T-cell (primary cell): ENCODE data around the gene TAP2. TPM values are rescaled to one million over a fixed set of nuclear protein-coding genes. Genes with fewer than 3 reads are reported as not detected.

Experiments
- ATAC-seq, 4 experiments: fragments of 200-7000 bp in 3 of 4; fragments of 150-1000 bp in 1 of 4; cut with Tn5 transposase; replicated peaks in 1 of 4; 1 replicate in 3 of 4; 2 replicates in 1 of 4; pipeline ENCODE4 v1.10.0; 2021; ENCODE audit warnings: moderate library complexity in 3 of 4, mild to moderate bottlenecking in 2 of 4, moderate number of reproducible peaks in 1 of 4
- CTCF ChIA-PET, 2 donors: fragments of 300-600 bp; sonication (Branson Sonifier 250); formaldehyde crosslinking; loops; one replicate each; lab custom pipeline; 2022; ENCODE audit warnings: antibody characterized with exemption in 2 of 2; lab: Charles Lee
- POLR2A ChIA-PET, 2 donors: fragments of 300-600 bp; sonication (Branson Sonifier 250); formaldehyde crosslinking; loops; one replicate each; lab custom pipeline; 2022; ENCODE audit warnings: antibody characterized with exemption in 2 of 2; lab: Charles Lee
- DNase-seq, 35 experiments: peaks; one replicate each; pipeline versions ENCODE4 v3.0.0 to v3.0.0-alpha.2; 2013 to 2023
- H3K27ac ChIP-seq: one replicate; pipeline ENCODE4 v1.5.1; 2013; ENCODE audit warnings: low read length
- H3K27me3 ChIP-seq, 2 experiments: replicated peaks in 1 of 2; 1 replicate in 1 of 2; 2 replicates in 1 of 2; pipeline versions ENCODE4 v1.6.1 to v1.7.0; 2013; ENCODE audit warnings: low read length in 1 of 2, mixed read lengths in 1 of 2; ENCODE audit not compliant: control insufficient read depth in 2 of 2, insufficient read depth in 2 of 2; ENCODE audit errors: extremely low read depth in 1 of 2
- H3K36me3 ChIP-seq, 2 donors: 1 replicate in 1 of 2; 2 replicates in 1 of 2; pipeline versions ENCODE4 v1.6.1 to v1.7.0; 2013; ENCODE audit warnings: low read length in 1 of 2; ENCODE audit not compliant: control insufficient read depth in 2 of 2, insufficient read depth in 1 of 2; ENCODE audit errors: extremely low read depth in 1 of 2
- H3K4me1 ChIP-seq, 2 experiments: 1 replicate in 1 of 2; 2 replicates in 1 of 2; pipeline versions ENCODE4 v1.6.1 to v1.7.0; 2013; ENCODE audit warnings: low read length in 2 of 2, mixed read lengths in 1 of 2; ENCODE audit not compliant: insufficient read depth in 2 of 2, control insufficient read depth in 1 of 2; ENCODE audit errors: extremely low read depth in 1 of 2
- H3K4me3 ChIP-seq, 2 donors: 1 replicate in 1 of 2; 2 replicates in 1 of 2; pipeline versions ENCODE4 v1.5.1 to v1.7.0; 2013; ENCODE audit warnings: mild to moderate bottlenecking in 2 of 2, low read length in 1 of 2, moderate library complexity in 1 of 2; ENCODE audit not compliant: control insufficient read depth in 1 of 2; ENCODE audit errors: extremely low read depth in 1 of 2
- H3K9me3 ChIP-seq: 2 replicates; pipeline ENCODE4 v1.7.0; 2013
- H3K27ac Mint-ChIP-seq, 2 donors: one replicate each; pipeline ENCODE4 v1.8.0; 2020 to 2021; ENCODE audit warnings: mild to moderate bottlenecking in 2 of 2, mixed read lengths in 2 of 2
- H3K27me3 Mint-ChIP-seq, 2 donors: one replicate each; pipeline ENCODE4 v1.8.0; 2021 to 2022; ENCODE audit warnings: mixed read lengths in 2 of 2
- H3K36me3 Mint-ChIP-seq: one replicate; pipeline ENCODE4 v1.8.0; 2021; ENCODE audit warnings: mixed read lengths
- H3K4me1 Mint-ChIP-seq, 3 donors: one replicate each; pipeline ENCODE4 v1.8.0; 2020 to 2022; ENCODE audit warnings: mixed read lengths in 3 of 3, mild to moderate bottlenecking in 1 of 3
- H3K4me3 Mint-ChIP-seq, 3 donors: one replicate each; pipeline ENCODE4 v1.8.0; 2020 to 2022; ENCODE audit warnings: mild to moderate bottlenecking in 3 of 3, mixed read lengths in 3 of 3, moderate library complexity in 3 of 3
- H3K9me3 Mint-ChIP-seq, 3 donors: one replicate each; pipeline ENCODE4 v1.8.0; 2020 to 2022; ENCODE audit warnings: mixed read lengths in 3 of 3
- WGBS: methylation state at CpG from one replicate; pipeline ENCODE4 v1.1.5; 2013; ENCODE audit warnings: missing lambda C conversion rate; ENCODE audit not compliant: insufficient coverage; 5-methylcytosine and 5-hydroxymethylcytosine counted together
- total RNA-seq, 35 experiments: library from RNA in 6 of 35; stranded (reverse) in 6 of 35; fragments of 120-200 nt in 1 of 35; gene quantifications; one replicate each; pipeline versions ENCODE4 v1.2.1 to v1.2.4 and lab custom pipeline; 2013 to 2026

TAP2 gene
- total RNA-seq: 100 to 1,000 TPM; 116 to 147 (median 140) TPM
- 68.7 TPM for total RNA-seq (2013)
- total RNA-seq (lab: John Stamatoyannopoulos, UW): 80.7 to 228 (median 103) reads per million in 29 experiments

- peaks cover 38 to 67% of the 10 kb centered on the region in 2 experiments for H3K4me1 ChIP-seq
- H3K9me3 Mint-ChIP-seq: no peaks in the 10 kb centered on the region
- POLR2A ChIA-PET: interaction anchor here (0.6 to 2.5 kb wide), 14 partner anchors 15 to 1296 kb away, joined by 3 to 39 read pairs (median 6); partner anchors contain the start of genes PSMB9 (in 2 of the 2), TAP1 (in 2 of the 2) and DDX39B (in 1 of the 2)
- no peaks in the 10 kb centered on the region for H3K27me3 Mint-ChIP-seq
- peaks cover 68 to 90% (median 88%) of the 10 kb centered on the region in 3 donors for H3K4me1 Mint-ChIP-seq
- peak within 1 kb of the TSS; percentile 100 for H3K27ac Mint-ChIP-seq
- peak within 1 kb of the TSS; percentile 100 for H3K27ac ChIP-seq
- WGBS: 0% methylated on average over 28 of the region's 57 CpGs
- H3K36me3 ChIP-seq: peaks cover 17 to 63% of the 10 kb centered on the region in 2 donors
- peak; percentile 92 to 93 (median 92) for ATAC-seq
- H3K9me3 ChIP-seq: no peaks in the 10 kb centered on the region
- peak; percentile 90 to 99 (median 97) for DNase-seq
- peaks cover 64% of the 10 kb centered on the region for H3K36me3 Mint-ChIP-seq
- peak within 1 kb of the TSS; percentile 72 to 92 (median 84) for H3K4me3 Mint-ChIP-seq
- CTCF ChIA-PET: interaction anchor here (0.6 to 5.8 kb wide), 33 partner anchors 9 to 710 kb away, joined by 3 to 236 read pairs (median 5); partner anchors contain the start of genes PSMB9 (in 2 of the 2), TAP1 (in 2 of the 2), ATF6B (in 1 of the 2) and HLA-DMA (in 1 of the 2)
- H3K27me3 ChIP-seq: no peaks in the 10 kb centered on the region
- peak within 1 kb of the TSS; percentile 82 to 89 for H3K4me3 ChIP-seq
Measured at GRCh38 chr6:32838114-32838958, at the start of gene TAP2. TAP2 (minus strand) TSS chr6:32838739; CDS start chr6:32838233, 506 bp downstream.

- POLR2A ChIA-PET: no interaction called here
- Histone ChIP-seq H3K4me1 (no peaks in the 10 kb centered on the region), H3K4me3 (no peak overlapping the region), H3K27me3 (no peaks in the 10 kb centered on the region), H3K27ac (no peak overlapping the region), H3K9me3 (no peaks in the 10 kb centered on the region), H3K36me3 (no peaks in the 10 kb centered on the region)
- no peak for DNase-seq
- ATAC-seq: no peak
- H3K27ac Mint-ChIP-seq: no peak overlapping the region
- CTCF ChIA-PET: interaction anchor here in 1 of 2 donors (0.9 kb wide), 1 partner anchor 97 kb away, joined by 3 read pairs; no protein-coding TSS in a partner anchor
- no peaks in the 10 kb centered on the region for H3K27me3 Mint-ChIP-seq
- no peaks in the 10 kb centered on the region for H3K36me3 Mint-ChIP-seq
- no peak overlapping the region for H3K4me3 Mint-ChIP-seq
- peaks cover 0 to 4% (median 0%) of the 10 kb centered on the region in 3 donors for H3K4me1 Mint-ChIP-seq
- no peaks in the 10 kb centered on the region for H3K9me3 Mint-ChIP-seq
- 96% methylated on average over 4 of the region's 5 CpGs for WGBS
Measured at GRCh38 chr6:32887616-32888015, 49.1 kb upstream of the TAP2 start.

- Histone ChIP-seq H3K4me3 (no peak overlapping the region), H3K36me3 (no peaks in the 10 kb centered on the region), H3K27me3 (no peaks in the 10 kb centered on the region), H3K27ac (no peak overlapping the region), H3K9me3 (no peaks in the 10 kb centered on the region), H3K4me1 (no peaks in the 10 kb centered on the region)
- 77% methylated on average over 3 of the region's 3 CpGs for WGBS
- peaks cover under 1% of the 10 kb centered on the region for H3K36me3 Mint-ChIP-seq
- ChIA-PET POLR2A (interaction anchor here (1.3 to 1.4 kb wide), 3 partner anchors 66 to 99 kb away, joined by 3 to 5 read pairs (median 4); partner anchors contain the start of gene HLA-DMA (in 1 of the 2)), CTCF (interaction anchor here (0.6 to 2.0 kb wide), 8 partner anchors 17 to 98 kb away, joined by 3 to 41 read pairs (median 10); partner anchors contain the start of gene HLA-DMA (in 1 of the 2))
- no peak overlapping the region for H3K27ac Mint-ChIP-seq
- ATAC-seq (no peak), DNase-seq (no peak)
- H3K27me3 Mint-ChIP-seq: no peaks in the 10 kb centered on the region
- no peaks in the 10 kb centered on the region for H3K9me3 Mint-ChIP-seq
- peaks cover 0 to 4% (median 0%) of the 10 kb centered on the region in 3 donors for H3K4me1 Mint-ChIP-seq
- no peak overlapping the region for H3K4me3 Mint-ChIP-seq
Measured at GRCh38 chr6:32886681-32887383, 48.3 kb upstream of the TAP2 start.

- Mint-ChIP-seq H3K27me3 (no peaks in the 10 kb centered on the region), H3K27ac (no peak overlapping the region), H3K4me1 (peaks cover 0 to 4% (median 0%) of the 10 kb centered on the region in 3 donors), H3K9me3 (no peaks in the 10 kb centered on the region), H3K36me3 (peaks cover 11% of the 10 kb centered on the region), H3K4me3 (no peak overlapping the region)
- WGBS: no CpG with 5 or more reads among the region's 4 CpGs
- H3K36me3 ChIP-seq: no peaks in the 10 kb centered on the region
- no peaks in the 10 kb centered on the region for H3K9me3 ChIP-seq
- DNase-seq (peak in 1 of 35 experiments; percentile 86), ATAC-seq (peak; percentile 34 to 70 (median 64))
- H3K27me3 ChIP-seq: no peaks in the 10 kb centered on the region
- CTCF ChIA-PET: interaction anchor here (0.6 to 2.0 kb wide), 21 partner anchors 8 to 199 kb away, joined by 3 to 41 read pairs (median 4); partner anchors contain the start of genes HLA-DMA (in 2 of the 2) and TAP2 (in 1 of the 2)
- H3K4me1 ChIP-seq: no peaks in the 10 kb centered on the region
- POLR2A ChIA-PET: interaction anchor here (0.6 to 1.4 kb wide), 5 partner anchors 47 to 100 kb away, joined by 3 to 12 read pairs (median 5); partner anchors contain the start of genes HLA-DMA (in 1 of the 2) and TAP2 (in 1 of the 2)
- no peak overlapping the region for H3K27ac ChIP-seq
- H3K4me3 ChIP-seq: no peak overlapping the region
Measured at GRCh38 chr6:32885698-32886286, 47.3 kb upstream of the TAP2 start.

- Histone ChIP-seq H3K4me1 (no peaks in the 10 kb centered on the region), H3K9me3 (no peaks in the 10 kb centered on the region), H3K4me3 (no peak overlapping the region), H3K36me3 (no peaks in the 10 kb centered on the region), H3K27me3 (peaks cover 0 to 4% of the 10 kb centered on the region in 2 experiments), H3K27ac (no peak overlapping the region)
- no peak for ATAC-seq
- CTCF ChIA-PET: interaction anchor here in 1 of 2 donors (1.1 to 2.0 kb wide), 2 partner anchors 11 to 70 kb away, joined by 4 to 8 read pairs; no protein-coding TSS in a partner anchor
- Mint-ChIP-seq H3K4me1 (peaks cover 0 to 4% (median 0%) of the 10 kb centered on the region in 3 donors), H3K9me3 (no peaks in the 10 kb centered on the region), H3K27ac (no peak overlapping the region), H3K27me3 (peaks cover 0 to 2% of the 10 kb centered on the region in 2 donors), H3K36me3 (peaks cover 24% of the 10 kb centered on the region), H3K4me3 (no peak overlapping the region)
- DNase-seq: no peak
- POLR2A ChIA-PET: no interaction called here
- 79% methylated on average over 5 of the region's 5 CpGs for WGBS
Measured at GRCh38 chr6:32883789-32884188, 45.2 kb upstream of the TAP2 start.
